Right lung (tissue), 5 donors: Measurements from ENCODE around the gene IRF2. TPM values are rescaled to one million over a fixed set of nuclear protein-coding genes. Genes with fewer than 3 reads are reported as not detected.

ENCODE experiments used
- DNase-seq, 2 donors: peaks; one replicate each; pipeline ENCODE4 v3.0.0-alpha.2; 2013
- polyA plus RNA-seq, 5 donors: library from polyadenylated mRNA; unstranded; fragments of 120-200 nt; gene quantifications; one replicate each; pipeline versions ENCODE4 v1.2.1 to v1.2.3, GENCODE V29; 2013; ENCODE audit warnings: inconsistent platforms in 1 of 5, low replicate concordance in 1 of 5; ENCODE audit not compliant: insufficient read length in 5 of 5, insufficient read depth in 1 of 5

The IRF2 gene
- polyA plus RNA-seq, 5 donors = 43.9 to 57.1 (median 46.7) TPM

DNA sequence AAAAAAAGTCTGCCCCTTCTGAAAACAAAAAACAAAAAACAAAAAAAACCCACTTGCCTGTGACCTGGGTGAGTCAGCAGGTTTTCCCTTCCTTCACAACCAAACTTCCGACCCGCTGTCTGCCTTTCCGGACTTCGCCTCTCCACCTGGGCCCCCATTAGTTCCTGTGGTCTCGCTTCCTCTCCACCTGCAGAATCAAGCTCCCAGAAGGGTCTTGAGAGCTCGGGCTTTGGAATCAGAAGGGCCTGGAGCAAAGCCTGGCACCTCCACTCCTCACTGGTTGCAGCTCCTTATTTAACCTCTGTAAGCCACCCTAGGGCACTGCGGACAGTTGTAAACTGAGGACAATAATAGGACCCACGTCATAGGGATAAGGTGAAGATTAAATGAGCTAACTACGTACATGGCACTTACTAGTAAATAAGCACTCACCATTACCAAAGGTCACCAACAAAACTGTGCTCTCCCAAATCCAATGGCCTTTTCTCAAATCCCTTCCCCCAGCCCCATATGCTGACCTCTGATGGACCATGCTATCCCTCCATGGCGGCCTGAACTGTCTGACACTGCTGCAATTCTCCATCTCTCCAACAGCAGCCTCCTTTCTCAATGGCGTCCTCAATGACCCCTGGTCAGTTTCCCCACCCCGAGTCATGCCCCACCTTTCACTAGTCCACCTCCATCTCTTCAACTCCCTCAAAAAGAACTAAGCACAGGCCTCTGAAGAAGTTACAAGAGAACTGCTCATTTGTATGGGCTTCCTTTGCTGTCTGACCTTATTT is 64.2 kb downstream of the IRF2 start:
- DNase-seq = no peak

DNA sequence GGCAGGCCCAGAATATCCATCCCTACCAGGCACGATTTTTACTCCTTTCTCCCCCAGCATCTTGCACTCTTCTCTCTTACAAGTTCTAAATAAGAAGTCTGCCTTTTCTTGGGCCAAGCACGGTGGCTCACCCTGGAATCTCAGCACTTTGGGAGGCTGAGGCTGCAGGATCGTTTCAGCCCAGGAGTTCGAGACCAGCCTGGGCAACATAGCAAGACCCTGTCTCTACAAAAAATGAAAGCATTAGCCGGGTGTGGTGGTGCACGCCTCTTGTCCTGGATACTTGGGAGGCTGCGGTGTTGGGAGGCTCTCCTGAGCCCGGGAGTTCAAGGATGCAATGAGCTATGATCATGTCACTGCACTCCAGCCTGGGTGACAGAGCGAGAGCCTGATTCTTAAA is 64.8 kb downstream of the IRF2 start:
- no peak for DNase-seq

DNA sequence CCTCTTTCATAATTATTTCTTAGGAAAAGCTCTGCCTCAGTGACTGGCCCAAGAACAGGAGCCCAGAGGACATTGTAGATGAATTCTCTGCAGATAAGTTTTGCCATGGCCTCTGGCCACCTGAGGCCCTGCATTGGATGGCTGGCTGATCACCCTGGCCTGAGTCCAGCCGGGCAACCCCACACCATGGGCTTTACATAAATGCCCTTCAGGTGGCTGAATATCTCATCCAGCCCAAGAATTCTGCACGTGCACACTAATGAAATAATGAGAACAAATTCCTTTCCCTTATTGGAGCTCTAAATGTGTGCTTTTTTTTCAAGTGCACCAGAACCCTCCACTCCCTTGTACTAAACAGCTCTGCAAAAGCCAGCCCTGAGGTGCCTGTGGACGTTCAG is 65.7 kb downstream of the IRF2 start:
- DNase-seq = no peak

DNA sequence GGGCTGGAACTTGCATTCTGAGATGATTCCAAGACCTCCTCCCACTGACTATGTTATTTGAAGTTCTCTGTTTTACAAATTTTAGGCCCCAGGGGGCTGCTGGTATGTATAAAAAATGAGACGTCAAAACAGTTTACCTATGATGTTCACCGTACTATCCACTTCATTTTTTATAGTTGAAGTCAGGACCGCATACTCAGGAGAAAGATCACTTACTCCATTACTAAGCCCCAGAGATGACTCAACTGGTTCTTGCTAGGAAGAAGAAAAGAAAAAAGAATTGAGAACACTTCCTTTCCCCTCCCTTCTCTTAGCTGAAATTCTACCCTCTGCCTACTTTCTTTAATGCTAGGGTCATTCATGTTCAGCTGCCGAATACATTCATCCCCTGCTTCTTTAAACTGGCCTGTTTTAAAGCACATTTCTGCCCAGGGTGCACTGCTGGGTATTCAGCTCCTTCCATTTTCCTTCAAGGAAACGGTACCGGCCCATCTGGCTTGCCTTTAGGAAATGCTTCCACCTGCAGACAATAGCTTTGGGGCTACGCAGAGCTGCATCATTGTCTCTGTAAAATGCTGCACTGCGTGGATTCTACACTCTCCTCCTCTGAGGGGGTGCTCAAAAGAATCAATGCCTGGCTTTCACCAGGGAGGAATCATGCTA is 66.2 kb downstream of the IRF2 start:
- DNase-seq = no peak

DNA sequence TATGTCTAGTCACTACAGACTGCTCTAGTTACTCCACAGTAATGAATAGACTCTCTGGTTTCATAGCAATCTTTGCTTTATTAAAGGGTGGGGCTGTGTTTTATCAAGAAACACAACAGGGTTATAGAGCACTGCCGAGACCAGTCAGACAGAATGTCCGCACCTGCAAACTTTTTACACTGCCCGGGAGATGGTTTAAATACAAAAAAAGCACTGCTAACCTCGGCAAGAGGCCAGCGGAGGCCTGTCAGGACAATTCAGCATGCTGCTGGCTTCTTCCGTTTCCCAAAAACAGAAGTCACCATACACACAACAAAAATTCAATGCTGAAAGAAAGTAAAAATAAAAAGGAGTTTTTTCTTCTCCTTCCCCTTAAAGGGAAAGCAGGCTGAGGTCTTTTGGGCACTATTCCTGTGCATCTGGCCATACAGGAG is 67.4 kb downstream of the IRF2 start:
- DNase-seq = no peak

DNA sequence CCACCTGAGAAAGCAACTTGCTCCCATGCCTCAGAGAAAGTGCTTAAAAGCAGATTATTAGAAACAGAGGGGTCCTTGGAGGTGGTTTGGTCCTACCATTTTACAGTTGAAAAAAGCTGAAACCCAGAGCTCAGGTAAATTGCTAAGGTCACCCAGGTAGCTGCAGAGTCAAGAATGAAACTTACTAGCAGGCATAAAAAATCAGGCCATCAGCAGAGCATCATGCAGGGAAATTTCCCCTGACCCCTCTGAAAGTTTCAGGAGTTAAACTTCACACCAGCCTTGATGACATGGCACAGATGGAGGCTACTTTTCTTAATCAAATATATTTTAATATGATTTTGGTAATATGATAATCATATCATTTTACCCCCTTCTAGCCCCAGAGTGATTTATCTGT is 70.3 kb downstream of the IRF2 start:
- no peak for DNase-seq

DNA sequence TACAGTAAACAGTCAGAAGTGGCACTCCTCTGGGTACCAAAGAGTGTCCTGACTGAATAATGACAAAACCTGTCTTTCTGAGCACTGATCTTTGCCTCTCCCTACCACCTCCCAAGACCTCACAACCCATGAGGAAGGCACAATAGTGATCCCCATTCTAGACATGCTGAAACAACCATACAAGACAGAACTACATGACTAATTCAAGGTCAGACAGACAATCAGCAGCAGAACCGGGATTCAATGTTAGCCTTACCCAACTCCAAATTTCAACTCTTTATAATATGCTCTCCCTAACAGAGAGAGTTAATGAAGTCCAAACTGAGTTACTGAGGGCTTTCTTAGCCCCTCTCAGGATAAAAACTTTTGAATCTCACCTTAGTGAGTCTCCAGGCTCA is 71.0 kb downstream of the IRF2 start:
- no peak for DNase-seq

DNA sequence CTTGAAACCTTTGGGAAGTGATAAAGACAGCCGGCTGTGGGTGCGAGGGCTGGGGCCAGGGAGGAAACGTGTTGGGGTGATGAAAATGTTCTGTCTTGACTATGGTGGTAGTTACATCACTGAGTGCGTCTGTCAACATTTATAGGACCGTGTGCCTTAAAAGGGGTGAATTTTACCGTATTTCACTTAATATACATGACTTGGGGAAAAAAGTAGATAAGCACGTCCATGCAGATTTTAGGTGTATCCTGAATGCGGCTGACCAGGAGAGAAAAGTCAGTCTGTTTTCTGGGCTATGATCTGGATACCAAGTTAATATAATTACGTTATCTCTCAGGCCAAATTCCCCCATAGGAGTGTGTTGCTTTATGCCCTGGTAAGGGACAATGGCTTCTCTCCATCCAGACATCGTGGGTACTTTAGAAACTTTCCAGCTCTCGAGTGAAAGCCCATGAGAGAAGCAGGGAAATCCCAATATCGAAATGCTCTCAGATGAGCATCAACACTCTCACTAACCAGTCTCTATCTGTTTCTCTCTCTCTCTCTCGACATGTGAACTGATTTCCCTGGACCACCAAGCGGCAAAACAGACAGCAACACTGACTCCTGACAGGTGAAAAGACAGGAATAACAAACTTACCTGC is 71.5 kb downstream of the IRF2 start:
- no peak for DNase-seq

DNA sequence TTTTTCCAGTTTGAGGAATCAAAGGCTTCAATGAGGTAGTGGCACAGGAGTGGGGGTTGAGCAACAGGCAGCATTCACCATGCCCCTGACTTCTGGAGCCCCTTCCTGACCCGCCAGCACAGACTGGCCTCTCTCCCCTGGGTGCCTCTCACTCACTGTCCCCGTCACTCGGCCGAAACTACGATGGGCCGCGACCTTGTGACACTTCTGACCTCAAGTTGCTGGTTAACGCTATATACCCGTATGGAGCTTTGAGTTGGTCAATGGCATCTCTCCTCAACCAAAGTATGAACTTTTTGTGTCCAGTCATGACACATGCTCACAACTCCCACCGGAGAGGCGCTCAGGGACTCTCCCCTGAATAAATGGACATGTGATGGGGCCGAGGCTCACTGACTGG is 72.1 kb downstream of the IRF2 start:
- DNase-seq = no peak

DNA sequence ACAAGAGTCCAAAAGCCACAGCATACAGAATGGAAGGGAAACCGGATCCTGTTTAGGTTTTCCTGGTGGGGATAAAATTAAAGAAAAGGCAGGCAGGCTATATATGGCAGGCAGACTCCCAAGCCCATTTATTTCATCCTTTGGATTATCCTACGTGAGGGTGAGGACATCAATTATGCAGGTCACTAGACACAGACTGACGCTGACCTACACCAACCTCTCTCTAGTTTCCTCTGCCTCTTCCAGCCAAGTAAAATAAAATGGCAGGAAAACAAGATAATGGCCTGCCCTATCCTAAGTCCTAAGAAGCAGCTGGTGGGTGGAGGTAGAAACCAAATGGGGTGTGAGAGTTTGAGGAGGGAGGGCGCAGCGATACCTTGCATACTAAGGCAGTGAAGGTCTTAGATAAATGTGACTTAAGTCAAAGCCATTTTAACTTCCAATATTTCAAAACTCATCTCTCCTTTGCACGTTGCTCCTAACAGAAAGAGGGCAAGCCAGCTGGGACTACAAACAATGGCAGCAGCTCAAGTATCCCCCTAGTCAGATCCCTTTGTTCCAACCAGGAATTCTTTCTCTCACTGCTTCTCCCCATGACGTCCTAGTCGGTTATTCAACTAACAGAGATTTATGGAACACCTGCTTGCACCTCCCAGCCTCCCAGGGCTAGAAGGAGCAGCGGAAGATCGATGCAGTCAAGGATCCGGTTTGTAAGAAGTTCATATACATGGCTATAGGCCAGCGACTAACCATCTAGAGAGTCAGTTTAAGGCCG is 72.8 kb downstream of the IRF2 start:
- no peak for DNase-seq

DNA sequence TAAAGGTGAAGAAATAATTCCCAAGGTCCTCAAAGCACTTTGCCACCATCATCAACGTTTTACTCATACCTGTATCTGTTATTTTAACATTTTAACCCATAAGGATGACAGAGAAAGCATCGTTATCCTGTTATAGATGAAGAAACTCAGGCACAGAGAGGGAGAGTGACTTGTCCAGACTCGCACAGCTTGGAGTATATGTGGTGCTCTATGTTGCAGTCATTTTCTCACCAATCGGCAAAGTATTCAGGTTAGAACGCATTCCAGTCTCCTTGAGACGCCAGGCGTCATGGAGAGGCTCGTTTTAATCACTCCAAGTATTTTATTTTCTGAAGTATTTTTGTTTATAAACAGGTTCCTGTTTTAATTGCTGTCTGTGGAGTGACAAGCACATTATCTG is 73.5 kb downstream of the IRF2 start:
- DNase-seq = no peak

DNA sequence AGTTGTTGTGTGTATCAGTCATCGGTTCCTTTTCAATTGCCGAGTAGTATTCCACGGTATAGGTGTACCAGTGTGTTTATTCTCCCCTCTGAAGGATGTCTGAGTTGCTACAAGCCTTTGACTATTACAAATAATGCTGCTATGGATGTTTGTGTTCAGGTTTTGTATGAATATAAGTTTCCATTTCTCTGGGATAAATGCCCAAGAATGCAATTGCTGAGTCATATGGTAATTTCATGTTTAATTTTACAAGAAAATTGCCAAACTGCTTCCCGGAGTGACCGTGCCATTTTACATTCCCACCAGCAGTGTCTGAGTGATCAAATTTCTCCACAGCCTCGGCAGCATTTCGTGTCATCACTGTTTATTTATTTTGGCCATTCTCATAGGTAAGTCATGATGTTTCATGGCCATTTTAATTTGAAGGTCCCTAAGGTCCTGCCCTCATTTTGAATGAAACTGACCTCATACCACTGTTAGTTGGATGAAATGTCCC is 73.9 kb downstream of the IRF2 start:
- DNase-seq = no peak

DNA sequence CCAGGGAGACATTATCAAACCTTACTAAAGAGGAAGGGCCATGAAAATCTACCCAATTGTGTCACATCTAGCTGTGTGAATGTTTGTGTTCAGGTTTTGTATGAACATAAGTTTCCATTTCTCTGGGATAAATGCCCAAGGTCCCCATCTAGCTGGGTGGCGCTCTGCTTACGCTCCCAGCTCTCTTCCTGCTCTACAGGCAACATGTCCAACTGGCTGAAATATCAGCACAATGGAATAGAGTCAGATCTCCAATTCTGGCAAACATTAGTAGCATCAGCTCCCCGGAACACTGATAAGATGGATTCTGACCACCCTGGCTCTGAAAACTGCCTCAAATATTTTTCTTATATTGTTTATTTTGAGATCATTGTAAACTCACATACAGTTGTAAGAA is 74.8 kb downstream of the IRF2 start:
- no peak for DNase-seq

DNA sequence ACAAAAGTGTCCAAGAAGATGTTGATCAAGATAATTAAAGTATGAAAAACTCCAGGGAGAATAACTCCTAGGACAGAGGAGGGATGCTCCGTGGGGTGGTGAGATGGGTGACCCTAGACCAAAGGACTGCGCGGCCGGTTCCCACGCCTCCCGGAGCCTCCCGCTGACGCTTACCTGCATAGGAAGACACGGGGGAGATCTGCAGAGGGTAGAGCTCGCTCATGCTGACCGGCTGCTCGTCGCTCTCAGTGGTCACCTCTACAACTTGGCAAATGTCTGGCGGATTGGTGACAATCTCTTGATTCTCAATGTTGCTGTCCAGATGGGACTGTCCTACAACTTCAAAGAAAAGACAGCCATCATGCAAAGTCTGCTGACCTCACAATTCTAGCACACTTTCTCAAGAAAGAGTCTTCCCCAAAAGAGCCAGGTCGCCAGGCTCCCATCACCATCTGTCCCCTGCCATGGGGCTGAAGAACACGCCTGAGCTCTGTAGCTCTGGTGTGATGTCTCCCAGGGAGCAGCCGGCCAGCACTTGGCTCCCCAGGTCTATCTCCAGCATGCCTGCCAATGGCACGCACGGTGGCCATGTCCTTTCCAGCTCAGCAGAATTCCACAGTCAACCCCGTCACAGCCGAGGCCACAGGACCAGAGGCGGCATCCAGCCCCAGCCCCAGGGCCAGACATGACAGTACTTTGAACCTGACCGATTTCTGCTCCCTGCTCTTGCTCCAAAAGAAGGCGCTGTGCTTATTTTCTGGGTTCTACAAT is 75.4 kb downstream of the IRF2 start:
- DNase-seq = no peak

DNA sequence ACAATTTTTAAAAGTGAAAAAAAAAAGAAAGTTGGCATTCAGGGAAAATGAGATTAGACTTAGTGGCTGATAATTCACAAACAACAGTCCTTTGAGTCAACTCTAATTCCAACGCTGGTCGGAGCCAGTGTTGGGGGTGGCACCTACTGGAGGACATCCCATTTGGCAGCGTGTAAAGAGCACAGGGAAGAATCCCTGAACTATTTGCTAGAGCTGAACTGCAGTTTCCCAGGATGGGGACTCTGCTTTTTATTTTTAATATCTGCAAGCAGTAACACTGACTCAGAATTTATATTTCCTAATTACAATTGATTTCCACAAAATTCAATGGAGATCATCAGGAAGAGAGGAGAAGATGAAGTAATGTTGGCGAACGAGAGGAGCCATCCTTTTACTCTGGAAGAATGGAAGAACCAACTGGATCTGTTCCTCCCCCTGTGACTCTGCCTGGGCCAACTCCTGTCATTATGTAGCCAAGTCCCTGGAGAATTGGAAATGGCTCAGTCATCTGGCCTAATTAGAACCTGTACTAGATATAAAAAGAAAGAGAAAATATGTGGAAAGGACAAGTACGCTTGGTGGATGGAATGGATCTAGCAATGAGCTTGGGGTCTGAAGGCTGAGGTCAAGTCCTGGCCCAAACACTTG is 76.7 kb downstream of the IRF2 start:
- no peak for DNase-seq

DNA sequence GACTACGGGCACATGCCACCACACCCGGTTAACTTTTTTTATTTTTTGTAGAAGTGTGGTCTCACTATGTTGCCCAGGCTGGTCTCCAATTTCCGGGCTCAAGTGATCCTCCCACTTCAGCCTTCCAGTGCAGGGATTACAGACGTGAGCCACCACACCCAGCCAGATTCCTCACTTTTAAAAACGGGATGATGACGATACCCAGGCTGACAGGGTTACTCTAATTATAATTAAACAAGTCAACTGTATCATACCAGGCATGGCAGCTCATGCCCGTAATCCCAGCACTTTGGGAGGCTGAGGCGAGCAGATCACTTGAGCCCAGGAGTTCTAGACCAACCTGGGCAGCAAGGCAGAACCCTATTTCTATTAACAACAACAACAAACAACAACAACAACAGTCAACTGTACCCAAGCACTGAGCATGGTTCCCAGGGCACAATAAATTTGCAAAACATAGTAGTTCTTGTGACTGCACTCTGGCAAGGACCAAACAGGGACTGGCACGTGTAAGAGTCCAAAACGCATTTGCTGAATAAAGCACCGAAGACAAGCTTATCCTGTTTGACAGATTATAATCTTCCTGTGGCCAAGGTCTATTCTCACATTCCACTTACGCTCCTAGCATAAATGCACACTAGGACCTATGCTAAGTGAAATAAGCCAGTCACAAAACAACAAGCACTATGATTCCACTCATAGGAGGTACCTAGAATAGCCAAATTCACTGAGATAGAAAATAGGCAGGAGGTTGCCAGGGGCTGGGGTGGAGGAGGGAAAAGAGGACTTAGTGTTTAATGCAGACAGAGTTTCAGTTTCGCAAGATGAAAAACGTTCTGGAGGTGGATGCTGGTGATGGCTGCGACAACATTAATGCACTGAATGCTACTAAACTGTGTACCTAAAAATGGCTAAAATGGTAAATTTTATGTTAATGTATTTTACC is 77.5 kb downstream of the IRF2 start:
- no peak for DNase-seq

DNA sequence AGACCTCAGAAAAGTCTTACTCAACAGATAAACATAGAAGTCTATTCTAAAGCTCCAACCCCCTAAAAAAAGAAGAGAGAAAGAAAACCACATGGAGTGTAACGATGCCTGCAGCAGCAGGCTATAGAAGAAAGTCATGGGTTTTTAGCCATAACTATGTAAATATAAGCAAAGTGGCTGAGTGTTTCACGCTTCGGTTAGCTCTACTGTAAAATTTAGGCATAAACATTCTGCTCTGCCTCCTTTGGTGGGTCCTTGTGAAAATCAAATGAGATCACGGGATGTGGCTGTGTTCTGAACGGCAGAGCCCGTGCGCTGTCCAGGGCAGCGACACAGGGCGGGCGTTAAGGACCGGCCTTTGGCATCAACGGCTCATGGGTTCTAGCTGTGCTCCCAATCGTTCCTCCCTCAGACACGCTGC is 78.4 kb downstream of the IRF2 start:
- no peak for DNase-seq

DNA sequence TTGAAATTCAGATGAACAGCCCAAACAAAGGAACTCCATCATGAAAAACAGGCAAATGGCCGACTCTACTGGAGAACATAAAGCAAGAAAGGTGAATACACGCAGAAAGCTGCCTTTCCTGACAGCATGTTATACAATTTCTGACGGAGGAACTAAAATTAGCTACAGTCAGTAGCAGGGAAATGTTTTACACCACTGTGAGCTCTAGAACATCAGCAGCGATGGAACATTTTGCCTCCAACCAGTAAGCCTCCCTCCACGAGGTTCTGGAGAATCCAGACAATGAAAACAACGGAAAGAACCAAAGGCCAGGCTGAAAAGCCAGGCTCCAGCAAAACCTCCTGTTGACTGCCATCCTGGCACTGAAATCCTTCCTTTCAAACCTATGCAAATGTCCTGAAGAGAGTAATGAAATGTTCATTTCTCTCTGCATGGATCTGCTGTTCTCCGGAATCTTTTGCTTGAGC is 78.9 kb downstream of the IRF2 start:
- no peak for DNase-seq

DNA sequence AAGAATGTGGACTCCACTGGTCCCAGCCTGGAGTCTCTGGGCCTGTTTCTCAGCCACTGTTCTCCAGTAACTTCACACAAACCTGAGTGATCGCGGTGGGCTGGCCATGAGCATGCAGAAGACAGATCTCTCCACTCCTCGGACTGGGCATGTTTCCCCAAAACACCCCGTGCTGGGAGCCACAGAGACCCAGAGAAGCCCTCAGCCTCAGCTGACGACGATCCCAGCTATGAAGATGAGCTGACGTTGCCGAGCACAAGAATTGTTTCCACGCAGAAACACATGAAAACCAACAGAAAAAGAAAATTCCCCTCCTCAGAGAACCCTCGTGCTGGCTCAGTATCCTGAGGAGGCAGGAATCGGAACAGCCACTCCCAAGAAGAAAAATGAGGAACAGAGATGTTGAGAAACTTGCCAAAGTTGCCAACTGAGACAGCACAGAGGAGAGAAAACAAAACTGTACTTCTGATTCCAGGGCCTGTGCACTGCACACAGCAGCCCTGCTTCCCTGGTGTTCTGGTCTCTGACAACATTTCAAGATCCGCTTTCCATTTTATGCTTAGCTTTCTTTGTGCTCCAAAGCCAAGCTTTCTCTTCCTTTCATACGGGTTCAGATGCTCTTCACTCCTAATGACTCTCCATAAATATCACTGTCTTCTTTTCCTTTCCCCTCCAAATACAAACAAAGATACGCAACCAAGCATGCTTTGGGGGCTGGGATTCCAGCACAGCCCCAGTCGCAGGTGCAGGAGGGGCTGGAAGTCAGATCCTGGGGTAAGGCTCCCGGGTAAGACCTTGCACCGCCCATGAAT is 81.4 kb downstream of the IRF2 start:
- no peak for DNase-seq
